ENCODE data around the gene CRYBA4.

DNA sequence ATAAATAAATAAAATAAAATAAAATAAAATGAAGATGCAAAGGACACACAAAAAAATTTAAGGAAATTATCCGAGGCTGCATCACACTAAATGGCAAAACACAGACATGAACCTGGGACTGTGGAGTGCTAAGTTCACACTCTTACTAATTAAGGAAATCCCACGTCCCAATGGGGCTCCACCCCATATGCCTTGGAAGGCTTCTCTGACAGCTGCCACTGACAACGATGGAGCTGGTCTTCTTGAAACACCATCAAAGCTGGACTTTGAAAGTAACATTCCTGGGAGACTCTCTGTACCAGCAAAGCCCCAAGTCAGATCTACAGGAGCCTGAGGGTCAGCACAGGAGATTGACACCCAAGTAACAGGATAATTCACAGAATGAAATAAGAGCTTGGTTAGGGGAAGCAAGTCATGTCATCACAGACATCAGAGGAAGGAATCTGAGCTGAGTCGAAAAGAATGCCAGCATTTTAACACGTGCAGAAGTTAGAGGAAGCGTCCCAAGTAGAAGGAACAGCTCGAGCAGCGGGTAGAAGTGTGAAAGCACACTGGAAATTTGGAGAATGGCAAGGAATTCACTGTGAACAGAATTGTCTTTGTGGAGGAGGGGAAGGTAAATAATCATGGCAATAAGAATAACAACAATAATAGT, 45.6 kb upstream of the CRYBA4 start:
- TF ChIP-seq, protein P1, sequence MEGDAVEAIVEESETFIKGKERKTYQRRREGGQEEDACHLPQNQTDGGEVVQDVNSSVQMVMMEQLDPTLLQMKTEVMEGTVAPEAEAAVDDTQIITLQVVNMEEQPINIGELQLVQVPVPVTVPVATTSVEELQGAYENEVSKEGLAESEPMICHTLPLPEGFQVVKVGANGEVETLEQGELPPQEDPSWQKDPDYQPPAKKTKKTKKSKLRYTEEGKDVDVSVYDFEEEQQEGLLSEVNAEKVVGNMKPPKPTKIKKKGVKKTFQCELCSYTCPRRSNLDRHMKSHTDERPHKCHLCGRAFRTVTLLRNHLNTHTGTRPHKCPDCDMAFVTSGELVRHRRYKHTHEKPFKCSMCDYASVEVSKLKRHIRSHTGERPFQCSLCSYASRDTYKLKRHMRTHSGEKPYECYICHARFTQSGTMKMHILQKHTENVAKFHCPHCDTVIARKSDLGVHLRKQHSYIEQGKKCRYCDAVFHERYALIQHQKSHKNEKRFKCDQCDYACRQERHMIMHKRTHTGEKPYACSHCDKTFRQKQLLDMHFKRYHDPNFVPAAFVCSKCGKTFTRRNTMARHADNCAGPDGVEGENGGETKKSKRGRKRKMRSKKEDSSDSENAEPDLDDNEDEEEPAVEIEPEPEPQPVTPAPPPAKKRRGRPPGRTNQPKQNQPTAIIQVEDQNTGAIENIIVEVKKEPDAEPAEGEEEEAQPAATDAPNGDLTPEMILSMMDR (IDR thresholded peaks at IDR 0.05) = no peak
- TF ChIP-seq POLR2A (IDR thresholded peaks at IDR 0.05) (no peak), POLR2AphosphoS5 (IDR thresholded peaks at IDR 0.05) (no peak)
